HG03558 (cell line): ENCODE measurements around the gene SCGN.

ENCODE experiments used
- ATAC-seq: cut with Tn5 transposase; IDR thresholded peaks from one replicate; pipeline ENCODE4 v1.9.1; 2021; ENCODE audit warnings: moderate number of reproducible peaks; ENCODE audit not compliant: unreplicated experiment; ENCODE audit errors: extremely low read depth

Gene SCGN

DNA sequence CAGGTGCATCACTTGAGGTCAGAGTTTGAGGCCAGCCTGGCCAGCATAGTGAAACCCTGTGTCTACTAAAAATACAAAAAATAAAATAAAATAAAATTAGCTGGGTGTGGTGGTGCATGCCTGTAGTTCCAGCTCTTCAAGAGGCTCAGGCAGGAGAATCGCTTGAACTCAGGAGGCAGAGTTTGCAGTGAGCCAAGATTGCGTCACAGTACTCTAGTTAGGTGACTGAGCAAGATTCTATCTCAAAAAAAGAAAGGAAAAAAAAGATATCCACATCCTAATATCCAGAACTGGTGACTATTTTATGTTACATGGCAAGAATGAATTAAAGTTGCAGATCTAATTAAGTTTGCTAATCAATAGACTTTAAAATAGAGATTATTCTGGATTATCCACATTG is 32.5 kb downstream of the SCGN start:
- ATAC-seq = no peak

DNA sequence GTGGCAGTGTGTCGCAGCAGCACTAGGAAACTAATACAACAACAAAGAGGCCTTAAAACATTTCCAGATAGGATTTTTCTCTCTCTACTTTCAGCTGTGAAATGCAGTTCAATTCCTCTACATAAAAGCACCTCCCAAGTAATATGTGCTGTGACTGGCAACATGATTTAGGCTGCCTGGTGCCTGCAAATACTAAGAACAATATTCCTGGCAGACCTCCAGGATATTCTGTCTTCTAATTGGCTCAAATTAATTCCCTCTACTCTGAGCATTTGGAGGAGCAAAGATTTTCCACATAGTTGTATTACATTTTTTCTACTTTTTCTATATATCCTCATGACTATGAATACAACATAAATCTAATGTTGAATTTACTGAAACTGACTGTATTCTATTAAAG is 33.2 kb downstream of the SCGN start:
- ATAC-seq = no peak

DNA sequence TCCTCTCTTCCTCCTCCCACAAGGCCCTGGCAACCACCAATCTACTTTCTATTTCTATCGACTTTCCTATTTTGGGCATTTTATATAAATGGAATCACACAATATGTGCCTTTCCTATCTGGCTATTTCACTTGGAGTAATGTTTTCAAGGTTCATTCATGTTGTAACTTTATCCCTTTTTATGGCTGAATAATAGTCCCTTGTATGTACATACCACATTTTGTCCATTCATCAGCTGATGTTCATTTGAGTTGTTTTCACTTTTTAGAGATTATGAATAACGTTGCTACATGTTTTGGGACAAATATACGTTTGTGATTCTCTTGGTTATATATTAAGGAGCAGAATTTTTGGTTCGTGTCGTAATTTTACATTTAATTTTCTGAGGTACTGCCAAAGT is 33.9 kb downstream of the SCGN start:
- no peak for ATAC-seq

GRCh38 chr6:25686856-25687255 is 34.8 kb downstream of the SCGN start:
- ATAC-seq = no peak

- ATAC-seq = no peak
Observed at GRCh38 chr6:25689966-25690365, 38.0 kb downstream of the SCGN start.

DNA sequence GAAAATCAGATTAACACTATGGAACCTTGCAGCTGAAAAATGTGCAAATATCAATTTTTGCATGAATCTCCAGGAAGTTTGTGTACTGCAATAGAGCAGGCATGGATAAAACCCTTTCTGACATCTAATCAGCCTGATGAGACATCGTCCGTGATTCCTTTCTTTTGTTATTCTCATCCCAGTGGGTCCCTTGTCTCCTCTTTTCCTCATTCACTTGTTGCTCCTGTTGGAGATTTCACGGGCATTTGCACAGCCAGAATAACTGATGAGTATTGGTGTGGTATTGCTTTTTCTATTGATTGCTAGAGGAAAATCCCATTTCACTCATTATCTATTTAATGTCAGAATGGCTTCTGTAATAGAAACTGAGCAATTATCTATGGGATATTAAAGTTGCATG is 39.9 kb downstream of the SCGN start:
- no peak for ATAC-seq

GRCh38 chr6:25692472-25692871 is 40.5 kb downstream of the SCGN start:
- ATAC-seq = no peak

DNA sequence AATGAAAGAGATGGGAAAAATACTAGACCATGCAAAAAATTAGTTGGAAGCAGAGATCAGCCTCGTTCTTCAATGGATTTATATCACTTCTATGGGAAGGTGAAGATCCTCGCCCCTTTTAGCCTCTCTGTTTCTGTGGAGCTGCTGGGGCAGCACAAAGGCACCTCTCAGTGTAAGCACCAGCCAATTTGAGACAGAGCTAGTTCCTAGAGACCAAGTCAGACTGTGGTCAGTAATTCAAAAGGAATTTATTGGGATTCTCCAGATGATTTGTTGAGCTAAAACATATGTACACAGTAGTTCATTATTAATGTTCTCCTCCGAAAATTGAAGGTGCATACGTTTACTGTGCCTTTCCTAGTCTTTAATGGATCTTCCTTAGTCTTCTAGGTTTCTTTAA is 42.4 kb downstream of the SCGN start:
- ATAC-seq = no peak

DNA sequence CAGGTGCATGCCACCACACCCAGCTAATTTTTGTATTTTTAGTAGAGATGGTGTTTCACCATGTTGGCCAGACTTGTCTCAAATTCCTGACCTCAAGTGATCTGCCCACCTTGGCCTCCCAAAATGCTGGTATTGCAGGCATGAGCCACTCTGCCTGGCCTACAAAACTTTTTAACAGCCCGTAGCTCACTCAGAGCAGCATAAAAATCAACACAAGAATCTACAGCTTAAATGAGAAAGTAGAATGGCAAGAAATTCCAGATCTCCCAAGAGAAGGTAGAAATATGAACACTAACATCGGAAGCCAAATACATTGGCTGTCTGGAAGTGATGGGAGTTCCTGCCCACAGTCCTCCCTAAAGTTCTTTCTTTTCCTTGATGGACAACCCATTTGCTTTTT is 43.7 kb downstream of the SCGN start:
- ATAC-seq = no peak

DNA sequence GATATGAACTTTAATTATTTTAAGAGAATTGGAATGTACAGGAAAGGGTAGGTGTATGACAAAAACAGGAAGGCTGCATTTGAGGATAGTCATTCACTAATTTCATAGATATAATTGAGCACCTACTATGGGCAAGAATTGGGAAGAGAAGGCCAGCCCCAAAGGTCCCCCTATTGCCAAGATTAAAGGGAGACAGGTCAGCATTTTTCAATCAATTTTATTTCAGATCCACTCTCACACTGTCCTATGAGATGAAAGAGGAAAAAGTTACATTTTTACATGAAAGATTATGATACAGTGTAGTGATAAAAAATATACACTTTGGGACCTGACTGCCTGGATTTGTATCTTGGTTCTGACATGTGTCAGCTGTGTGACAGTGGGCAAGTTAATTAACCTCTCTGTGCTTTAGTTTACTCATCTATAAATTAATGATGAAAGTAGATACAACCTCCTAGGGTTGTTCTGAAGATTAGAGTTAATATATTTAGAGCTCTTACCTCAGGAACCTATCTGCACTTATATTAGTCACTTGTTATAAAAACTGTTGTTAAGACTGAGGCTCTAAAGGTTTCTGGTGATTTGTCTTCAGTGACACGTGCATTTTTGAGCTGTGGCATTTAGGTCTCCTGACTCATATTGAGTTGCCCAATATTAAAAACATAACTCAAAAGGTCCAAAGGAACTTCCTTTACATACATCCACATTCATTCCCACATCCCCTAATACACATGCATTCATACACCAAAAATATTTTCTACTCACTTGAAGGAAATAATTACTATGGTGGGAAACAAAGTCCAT is 45.7 kb downstream of the SCGN start:
- no peak for ATAC-seq

GRCh38 chr6:25698631-25699030 is 46.6 kb downstream of the SCGN start:
- ATAC-seq = no peak

DNA sequence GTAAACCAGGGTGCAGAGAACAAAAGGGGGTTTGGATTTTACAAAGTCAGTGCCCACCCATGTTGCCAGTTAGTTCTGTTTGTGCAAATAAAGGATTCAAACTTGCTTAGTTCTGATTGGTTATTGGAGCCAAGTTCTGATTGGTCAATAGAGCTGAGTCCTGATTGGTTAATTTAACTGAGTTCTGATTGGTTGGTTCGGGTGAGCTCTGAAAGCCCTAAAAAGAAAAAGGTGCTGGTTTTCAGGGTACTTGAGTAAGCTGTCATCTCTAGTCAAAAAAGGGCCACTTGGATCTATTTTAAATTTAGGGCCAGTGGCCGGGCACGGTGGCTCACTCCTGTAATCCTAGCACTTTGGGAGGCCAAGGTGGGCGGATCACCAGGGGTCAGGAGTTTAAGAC is 47.6 kb downstream of the SCGN start:
- no peak for ATAC-seq

- ATAC-seq = no peak
Observed at GRCh38 chr6:25700761-25701160, 48.7 kb downstream of the SCGN start.

- ATAC-seq = no peak
Observed at GRCh38 chr6:25701807-25702206, 49.8 kb downstream of the SCGN start.

- ATAC-seq = no peak
Observed at GRCh38 chr6:25703005-25703404, 51.0 kb downstream of the SCGN start.

DNA sequence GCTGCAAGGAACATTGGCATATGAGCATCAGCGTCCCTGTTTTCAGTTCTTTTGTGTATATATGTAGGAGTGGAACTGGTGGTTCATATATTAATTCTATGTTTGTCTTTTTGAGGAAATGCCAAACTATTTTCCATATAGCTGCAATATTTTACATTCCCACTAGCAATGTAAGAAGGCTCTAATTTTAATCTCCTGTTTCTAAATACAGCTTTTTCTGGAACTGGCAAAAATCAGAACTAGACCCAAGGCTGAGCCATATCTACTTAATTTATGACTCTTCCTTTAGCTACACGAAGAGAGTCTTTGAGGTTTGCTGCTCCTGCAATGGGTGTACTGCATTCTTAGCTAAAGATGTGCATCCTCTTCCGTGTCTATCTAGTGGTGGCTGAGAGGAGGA is 52.0 kb downstream of the SCGN start:
- ATAC-seq = no peak

GRCh38 chr6:25706314-25707014 is 54.4 kb downstream of the SCGN start:
- ATAC-seq = no peak

DNA sequence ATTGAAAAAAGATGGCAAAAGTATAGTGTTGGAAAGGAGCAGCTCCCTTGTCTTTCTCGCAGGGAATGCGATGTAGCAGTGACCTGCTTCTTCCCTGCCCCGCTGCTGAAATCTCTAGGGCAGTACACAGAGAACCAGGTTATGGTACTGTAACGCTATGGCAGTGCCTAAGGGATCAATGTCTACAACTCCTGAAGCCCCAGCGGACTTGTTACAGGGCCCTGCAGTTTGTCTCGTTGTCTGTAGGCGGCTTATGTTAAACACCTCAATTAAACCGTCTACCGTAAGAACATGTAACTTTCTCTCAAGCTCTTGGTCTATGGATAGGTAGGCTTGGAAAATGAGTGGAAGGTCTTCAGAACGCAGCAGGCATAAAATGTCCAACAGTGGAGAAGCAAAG is 57.7 kb downstream of the SCGN start:
- ATAC-seq = no peak

DNA sequence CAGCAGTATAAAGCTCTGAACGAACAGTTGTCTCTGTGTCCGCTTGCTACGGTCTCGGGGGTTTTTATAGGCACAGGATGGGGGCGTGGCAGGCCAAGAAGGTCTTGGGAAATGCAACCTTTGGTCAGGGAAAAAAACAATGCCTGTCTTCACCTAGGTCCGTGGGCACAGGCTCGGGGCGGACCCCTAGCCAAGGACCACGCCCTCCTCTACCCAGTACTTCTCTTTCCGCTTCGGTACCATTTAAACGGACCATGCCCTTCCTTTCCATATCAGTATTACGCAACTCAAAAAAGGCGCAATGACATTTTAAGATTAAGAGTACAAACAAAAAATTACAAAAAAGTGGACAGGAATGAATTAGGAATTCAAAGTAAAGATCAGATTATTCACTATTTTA is 58.3 kb downstream of the SCGN start:
- no peak for ATAC-seq

DNA sequence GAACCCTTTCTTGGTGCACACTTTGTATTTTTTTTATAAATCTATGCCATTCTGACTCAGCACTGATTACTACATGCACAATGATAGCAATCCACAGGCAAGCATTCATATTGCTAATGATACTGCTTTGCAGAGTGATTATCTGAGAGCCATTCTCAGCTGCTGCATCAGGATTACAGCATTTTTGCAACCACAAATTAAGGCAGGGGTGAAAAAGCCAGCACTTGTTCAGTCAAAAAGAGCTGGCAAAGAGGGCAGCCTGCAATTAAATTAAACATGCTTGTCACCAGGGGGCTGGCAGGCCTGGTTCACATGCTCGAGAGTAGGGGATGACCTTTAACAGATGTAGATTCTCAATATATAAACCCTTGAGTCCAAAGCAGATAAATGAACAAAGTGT is 61.8 kb downstream of the SCGN start:
- no peak for ATAC-seq

- ATAC-seq = no peak
Observed at GRCh38 chr6:25714765-25715164, 62.8 kb downstream of the SCGN start.

DNA sequence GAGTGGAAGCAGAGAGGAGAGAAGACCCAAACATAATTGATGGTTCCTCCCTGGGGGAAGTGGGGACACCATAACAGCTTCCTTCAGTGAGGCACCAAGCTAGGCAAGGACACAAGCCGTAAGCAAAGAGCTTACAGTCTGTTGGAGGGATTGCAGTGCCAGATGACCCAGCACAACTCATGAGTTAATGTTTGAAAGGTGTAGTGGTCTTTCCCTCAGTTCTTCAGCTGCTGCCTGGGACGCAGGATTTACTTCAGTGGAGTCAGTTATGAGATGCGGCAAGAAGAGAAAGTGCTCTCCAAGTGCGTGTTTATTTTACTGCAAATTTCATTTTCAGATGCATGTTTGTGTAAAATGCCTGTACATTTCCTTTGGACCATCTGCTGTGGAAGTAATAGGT is 63.8 kb downstream of the SCGN start:
- no peak for ATAC-seq
